HG03064 (cell line): ENCODE data around the gene TSPAN9.

Experiments used
- ATAC-seq: cut with Tn5 transposase; IDR thresholded peaks from one replicate; pipeline ENCODE4 v1.9.1; 2021; ENCODE audit warnings: low read depth; ENCODE audit not compliant: unreplicated experiment

The TSPAN9 gene

DNA sequence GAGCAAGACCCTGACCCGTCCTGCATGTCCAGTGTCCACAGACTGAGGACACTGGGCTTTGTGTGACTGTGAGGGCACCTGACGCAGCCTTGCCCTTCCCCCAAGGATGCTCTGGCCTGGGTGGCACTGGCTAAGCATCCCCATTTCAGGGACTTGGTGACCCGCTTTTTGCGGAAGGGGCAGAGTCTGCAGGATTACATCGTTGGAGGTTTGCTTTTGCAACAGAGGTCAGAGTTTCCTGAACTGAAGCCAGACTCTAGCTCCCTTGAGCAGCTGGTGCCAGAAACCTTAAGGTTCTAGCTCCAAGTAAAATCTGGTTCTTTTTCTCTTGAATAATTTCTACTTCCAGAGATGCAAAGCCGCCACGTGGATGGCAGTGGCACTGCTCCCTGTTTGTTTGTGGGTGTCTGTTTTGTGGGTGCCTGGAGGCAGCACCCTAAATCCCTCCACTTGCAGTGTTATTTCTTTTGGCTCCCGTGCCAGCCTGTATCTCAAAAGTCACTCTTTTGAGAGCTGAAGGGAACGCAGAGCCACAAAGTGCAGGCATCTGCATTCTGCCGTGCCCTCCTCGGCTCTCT is 184.7 kb downstream of the TSPAN9 start:
- ATAC-seq: no peak

DNA sequence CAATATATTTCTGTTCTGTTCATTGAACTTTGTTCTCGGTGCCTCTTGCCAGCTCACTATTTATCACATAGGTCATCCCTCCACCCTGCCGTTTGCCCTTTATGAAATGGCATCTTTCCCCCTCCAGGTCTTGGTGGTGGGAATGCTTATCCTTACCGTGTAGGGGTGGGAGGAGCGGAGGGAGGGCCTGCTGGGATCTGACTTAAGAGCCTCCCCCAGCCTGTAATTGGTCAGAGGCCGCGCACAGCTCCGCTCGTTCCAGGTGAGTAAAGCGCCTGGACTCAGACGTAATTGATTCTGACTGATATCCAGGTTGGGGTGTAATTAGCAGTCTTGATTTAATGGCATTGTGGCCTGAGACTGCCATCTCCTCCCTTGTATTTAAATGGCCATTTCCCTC is 185.3 kb downstream of the TSPAN9 start:
- ATAC-seq: no peak

DNA sequence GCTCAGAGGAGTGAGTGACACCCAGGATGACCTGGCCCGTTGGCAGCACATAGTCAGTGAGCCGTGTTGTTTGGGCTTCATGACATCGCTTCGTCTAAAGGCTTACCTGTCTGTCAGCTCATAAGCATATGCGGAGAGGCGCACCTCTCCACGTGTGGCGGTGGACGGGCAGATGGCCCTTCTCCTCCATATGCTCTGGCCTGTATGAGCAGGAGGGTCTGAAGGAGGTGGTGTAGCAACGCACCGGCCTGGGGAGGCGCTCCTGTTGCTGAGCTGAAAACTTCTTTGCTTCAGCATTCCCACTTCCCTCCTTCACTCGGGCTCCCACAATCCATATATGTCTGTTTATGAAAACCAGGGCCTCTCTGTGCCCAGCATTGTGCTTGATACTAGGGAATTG is 186.1 kb downstream of the TSPAN9 start:
- no peak for ATAC-seq

DNA sequence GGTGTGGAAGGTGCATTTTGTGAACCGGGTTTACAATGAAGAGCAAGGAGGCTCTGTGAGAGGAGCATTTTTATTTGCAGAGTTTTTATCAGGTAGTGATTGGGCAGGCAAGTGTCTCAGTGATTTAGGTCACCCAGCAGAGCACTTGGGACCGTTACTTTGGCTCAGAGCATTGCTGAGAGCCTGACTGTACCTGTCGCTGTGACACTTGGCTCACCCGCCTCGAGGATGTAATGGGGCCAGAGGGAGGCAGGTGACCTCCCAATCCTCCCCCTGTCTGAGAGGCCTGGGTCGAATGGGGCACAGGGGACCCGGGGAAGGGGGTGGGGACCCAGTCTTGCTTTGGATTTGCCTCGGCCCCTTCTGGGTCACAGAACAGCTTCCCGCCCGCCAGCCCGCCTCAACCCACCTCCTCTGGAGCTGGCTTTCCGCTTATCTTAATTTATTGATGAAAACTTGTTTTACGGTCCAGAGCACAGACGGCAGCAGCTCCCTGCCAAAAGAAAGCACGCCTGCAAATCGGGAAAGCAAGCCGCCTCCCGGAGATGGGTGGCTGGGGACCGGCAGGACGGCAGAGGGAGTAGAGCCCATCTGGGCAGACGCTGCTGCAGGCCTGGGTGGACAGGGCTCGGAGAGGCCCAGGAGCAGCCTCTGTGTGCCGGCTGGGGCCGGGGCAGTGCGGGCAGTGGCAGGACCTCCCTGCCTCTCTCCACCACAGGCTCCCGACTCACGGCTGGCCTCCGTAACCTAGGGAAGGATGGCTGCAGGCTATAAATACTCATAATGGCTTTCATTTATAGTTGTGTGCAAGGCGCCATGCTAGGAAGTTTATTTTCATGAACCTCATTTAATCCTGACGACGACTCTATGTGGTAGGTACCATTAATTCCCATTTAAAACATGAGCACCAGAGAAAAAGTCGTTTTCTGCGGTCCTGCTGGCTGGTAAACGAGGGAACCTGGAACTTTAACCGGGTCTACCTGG is 187.1 kb downstream of the TSPAN9 start:
- ATAC-seq: no peak

DNA sequence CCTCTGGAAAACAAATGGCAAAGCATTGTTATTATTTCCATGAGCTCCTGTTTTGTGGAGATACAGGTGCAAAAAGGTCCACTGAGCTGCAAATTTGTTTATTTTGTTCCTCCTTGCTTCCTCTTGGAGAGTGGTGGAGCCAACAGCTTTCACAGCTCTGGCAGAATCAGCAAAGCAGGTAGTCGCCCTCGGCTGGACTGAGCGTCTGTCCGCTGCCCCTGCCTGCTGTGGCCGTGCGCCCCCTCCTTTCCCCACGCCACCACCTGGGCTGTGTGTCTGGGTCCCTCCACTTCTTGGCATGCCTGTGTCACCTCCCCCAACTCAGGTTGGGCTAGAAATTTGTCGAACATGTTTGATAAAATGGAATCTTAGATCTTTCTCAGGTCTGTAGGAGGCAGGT is 188.2 kb downstream of the TSPAN9 start:
- ATAC-seq: no peak

DNA sequence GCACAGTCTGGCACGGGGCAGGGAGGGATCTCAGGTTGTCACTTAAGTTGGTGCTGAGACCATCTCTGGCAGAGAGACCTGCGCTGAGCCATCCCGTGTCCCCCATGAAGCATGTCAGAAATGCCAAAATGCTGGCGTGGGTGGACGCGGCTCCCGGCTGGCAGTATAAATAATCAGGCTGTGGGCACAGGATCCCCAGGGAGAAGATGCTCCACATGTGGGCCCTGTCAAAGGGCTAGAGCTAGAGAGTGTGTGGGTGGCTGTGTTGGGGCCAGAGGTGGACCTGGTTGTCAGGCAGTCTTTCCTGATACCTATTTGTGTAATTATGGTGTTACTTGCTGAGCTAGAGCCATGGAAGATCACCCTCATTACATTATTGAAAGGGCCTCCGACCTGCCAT is 189.5 kb downstream of the TSPAN9 start:
- ATAC-seq: no peak

DNA sequence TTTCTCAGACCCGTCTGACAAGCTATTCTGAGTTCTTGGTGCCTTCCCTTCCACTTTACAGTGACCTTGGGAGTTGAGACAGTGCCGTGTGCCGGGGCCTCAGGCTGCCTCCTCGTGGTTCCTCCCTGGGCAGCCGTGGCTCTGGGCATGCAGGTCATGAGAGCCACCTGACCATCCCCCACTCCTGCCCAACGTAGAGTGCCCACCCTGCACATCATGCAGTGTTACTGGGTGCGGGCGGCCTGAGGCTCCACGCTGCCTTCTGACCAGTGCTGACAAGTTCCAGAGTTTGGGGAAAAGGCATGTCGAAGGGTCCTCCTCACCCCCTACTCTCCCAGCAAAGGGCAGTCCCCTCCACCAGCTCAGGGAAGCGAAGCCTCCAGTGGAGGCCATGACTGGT is 190.5 kb downstream of the TSPAN9 start:
- ATAC-seq: no peak

DNA sequence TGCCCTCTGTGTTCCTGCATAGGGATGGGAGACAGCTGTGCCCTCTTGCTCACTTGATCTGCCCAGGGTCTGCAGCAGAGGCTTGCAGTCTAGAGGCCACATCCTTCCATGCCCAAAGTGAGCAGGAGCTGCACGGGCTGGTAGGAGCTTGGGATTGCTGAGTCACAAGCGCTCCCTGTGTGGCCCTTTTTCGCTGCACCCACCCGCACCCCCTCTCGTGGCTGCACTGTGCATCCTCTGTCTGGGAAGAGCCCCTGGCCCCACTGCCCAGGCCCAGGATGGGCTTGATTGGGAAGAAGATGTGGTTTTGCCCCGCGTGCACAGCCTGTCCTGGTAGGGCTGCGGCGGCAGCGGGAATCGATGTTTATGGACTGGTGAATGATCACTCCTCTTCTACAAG is 192.4 kb downstream of the TSPAN9 start:
- ATAC-seq: no peak

DNA sequence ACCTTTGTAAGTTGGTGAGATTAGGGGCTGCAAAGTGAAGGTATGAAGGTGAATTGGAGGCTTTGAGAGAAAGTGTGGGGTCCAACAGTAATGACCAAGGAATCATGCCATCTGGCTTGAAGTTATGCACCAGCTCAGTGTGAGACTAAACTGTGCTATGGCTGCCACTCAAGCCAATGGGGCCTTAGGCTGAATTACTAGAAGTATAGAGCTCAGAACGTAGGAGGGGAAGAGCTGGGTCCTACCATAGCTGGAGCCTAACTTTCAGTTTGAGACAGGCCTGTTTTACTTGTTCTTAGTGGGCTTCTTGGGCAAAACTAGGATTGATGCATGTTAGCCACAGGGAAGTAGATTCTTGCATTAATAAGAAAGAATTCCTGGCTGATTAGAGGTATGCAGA is 194.0 kb downstream of the TSPAN9 start:
- no peak for ATAC-seq

DNA sequence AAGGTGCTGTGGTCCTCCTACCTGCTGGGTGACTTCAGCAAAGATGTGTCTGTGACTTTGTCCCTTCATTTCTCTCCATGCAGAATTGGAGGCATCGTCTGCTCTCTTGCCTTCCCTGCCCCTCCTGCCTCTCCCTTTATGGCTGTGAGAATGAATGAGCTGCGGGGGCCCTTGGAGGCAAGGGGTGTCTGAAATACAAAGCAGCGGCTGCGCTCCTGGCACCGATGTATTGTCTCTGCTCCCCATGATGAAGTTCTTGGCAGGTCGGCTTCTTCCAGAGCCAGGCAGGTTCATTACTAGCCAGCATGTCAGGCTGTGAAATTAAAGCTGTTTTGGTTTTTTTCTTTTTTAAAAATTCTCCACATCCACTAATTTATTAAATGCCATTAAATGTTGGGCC is 194.5 kb downstream of the TSPAN9 start:
- ATAC-seq: no peak

DNA sequence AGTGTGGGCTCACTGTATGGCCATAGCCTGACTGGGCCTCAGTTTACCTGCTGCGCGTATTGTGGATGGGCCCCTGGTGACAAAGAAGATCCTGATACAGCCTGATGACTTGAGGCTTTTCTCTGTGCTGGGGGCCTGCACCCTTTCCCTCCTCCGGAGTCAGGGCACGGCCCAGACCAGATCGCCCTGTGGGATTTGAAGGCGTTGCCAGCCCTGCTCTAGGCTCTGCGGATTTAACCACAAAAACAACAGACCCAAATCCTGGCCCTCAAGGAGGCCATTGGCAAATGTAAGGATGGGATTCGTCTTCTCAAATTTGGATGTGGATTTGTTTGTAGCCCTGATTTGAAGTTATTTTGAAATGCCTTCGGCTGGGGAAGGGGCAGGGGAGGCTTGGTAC is 195.8 kb downstream of the TSPAN9 start:
- ATAC-seq: no peak

DNA sequence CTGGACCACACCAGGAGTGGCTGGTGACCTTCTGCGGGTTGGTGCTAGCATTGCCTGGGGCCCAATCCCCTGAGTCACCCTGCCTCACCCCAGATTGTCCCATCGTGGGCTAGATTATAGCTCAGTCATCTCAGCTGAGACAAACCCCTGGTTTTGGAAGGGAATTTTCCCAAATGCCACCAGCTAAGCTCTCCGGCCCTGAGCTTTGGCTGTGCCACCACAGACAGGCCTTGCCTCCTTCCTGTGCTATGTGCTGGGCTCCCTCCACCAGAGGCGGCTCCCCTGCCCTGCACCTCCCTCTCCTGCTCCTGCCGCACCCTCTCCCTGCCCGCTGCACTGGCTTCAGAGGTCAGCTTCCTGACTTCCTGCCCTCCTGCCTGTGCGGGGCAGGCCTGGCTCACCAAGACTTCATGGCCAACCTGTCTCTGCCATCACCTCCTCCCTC is 196.3 kb downstream of the TSPAN9 start:
- ATAC-seq: no peak

DNA sequence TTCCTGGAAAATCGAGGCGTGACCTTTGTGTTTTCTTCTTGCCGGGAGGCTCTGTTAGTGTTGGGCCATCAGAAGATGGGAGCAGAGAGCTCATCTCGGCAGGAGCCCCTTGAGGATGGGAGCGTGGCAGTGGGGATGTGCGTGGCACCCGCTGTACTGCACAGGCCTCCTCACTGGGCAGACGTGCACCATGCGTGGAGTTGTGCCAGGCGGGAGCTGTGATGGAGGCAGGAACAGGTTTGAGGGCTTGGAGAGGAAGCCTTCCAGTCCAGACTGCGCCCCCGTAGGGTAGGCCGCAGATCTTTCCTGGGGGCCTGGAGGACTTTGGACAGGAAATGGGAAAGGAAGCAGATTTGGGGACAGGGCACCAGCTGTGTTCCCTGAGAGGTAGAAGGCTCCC is 197.5 kb downstream of the TSPAN9 start:
- ATAC-seq: no peak

DNA sequence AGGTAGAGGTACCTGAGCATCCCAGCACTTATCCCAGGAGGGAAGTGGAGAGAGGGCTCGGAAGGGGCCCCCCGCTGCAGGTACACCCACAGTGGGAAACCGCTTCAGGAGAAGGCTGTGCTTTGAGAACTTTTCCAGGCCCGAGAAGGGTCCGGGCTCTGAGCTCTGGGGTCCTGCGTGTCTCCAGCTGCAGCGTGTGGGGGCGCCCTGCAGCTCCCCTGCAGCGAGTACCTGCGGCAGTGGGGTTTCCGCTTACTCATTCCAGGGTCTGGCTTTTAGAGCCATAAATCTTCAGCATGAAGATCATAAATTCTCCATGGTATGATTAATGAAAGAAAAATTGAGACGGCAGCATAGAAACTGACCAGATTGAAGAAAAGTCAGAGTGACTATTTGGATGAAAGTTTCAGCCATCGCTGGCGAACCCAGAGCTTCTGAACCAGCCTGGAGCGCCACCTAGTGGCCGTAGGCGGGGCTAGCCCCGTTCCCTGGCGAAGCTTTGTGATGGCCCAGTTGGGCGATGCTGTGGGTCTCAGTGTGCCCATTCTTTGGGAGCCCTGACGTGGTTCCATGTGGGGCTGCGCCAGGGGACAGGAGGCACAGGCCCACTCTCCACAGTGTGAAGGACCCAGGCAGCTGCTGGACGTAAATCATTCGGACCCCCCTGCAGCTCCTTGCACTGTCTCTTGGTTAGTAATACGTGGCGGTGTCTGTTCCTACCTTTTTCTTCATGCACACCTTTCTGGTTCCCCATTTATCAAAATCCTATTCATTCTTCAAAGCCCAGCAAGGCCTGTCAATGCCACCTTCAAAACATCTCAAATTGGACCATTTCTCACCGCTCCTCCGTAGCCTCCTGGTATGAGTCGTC is 198.2 kb downstream of the TSPAN9 start:
- no peak for ATAC-seq

DNA sequence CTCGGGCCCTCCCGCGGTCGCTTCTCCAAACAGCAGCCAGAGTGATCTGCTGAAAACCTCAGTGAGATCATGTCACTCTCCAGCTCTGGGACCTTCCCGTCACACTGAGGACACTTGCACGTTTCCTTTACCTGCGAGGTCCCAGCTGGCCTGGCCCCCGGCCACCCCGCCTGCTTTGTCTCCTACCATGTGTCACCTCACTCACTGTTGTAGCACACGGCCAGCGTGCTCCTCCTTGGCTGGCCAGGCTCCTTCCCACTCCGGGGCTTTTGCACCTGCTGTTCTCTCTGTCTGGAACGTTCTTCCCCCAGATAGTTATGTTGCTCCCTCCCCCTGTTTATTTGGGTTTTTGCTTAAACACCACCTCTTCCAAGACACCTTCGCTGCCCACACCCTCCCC is 199.0 kb downstream of the TSPAN9 start:
- ATAC-seq: no peak

DNA sequence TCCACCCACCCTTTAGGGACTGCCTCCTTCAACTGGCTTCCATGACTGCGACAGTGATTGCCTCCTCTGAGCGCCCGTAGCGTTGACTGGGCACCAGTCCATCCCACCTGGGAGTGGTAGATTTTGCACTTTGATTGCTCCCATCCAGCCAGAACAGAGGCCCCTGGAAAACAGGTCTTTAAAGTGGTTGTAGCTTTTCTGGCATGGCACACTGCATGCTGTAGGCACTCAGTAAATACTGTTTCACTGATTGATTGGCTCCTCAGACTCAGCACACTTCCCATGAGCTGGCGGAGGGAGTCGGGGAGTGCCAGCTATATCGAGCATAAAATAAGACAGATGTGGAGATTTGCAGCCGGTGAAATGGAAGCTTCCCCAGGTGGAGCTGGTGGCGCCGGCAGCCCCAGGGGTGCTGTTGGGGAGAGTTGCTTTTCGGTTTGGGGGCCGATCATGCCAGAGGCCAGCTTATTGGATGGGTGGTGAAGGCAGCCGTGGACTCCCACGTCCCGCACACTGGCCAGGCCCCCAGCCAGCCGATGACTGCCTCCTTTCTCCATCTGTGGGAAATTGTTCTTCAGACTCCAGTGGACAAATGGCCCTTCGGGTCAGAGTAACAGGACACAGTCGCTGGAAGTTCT is 200.2 kb downstream of the TSPAN9 start:
- ATAC-seq: no peak

DNA sequence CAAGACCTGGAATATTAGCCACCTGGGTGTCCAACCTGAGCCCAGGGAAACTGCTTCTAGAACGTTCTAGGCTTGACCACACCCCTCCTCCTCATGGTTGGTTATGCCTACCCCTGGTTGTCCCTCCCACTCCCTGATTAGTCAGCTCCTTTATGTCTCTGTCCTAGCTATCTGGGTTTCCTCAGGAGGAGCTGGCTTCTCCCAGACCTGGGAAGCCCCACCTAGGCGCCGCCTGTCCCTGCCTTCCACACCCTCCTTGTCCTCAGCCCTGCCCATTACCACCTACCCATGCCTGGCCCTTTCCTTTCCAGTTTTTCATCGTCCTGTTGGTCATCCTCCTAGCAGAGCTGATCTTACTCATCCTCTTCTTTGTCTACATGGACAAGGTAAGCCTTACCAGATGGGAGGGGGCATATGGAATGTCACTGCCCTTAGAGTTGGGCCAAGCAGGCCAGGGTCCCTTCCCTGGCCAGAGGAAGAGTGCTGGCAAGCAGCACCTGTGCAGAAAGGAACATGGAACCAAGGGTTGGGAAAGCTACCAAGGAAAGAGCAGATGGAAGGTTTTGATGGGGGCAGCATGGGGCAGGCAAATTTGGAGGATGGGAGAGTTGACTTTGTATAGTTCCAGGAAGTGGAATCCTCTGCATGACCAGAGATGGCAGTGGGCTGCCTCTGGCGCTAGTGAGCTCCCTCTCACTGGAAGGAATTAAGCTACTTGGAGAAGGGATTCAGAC is 201.7 kb downstream of the TSPAN9 start:
- ATAC-seq: no peak

DNA sequence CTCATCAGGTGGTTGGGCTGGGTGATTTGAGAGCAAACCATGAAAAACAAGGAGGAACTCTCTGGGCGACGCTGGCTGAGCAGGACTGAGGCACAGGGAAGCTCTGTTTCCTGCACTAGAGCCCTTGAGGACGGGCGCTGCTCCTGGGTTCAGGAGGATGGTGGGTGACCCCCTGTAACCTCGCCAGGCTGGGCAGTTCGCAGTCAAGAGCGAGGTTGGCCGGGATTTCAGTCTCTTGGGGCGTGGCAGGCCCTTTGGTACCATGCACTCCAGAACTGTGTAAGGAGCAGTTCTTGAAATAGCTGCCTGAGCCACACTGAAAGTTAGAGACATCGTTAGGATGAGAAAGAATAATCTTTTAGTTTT is 202.2 kb downstream of the TSPAN9 start:
- no peak for ATAC-seq

DNA sequence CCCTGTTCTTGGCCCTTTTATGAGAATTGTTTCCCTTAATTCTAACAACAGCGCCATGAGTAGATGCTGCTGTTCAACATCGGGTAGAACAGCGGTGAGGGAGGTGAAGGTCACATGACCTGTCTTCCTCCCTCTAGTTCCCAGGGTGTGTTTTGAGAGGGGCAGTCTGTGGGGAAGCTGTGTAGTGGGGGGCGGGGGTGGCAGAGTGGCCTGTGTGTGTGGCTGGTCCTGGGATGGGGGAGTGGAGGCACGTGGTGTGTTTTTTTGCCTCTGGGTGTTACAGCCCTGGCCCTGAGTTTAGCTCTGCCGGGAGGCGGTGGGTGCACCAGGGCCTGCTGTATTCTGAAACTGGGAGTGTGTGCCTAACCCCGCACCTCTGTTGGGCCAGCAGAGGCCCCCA is 202.7 kb downstream of the TSPAN9 start:
- no peak for ATAC-seq

DNA sequence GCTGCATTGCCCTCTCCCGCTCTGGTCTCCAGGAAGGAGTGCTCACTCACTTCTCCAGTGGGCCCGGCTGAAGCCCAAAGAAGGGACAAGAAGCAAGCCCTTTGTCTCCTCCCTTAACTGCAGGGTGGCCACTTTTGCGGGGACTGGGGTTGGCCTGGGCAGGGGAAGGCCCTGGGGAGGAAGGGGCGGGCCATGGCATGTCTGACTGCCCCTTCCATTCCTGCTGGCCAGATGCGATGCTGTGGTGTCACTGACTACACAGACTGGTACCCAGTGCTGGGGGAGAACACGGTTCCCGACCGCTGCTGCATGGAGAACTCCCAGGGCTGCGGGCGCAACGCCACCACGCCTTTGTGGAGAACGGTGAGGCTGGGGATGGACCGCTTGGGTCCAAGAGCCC is 203.8 kb downstream of the TSPAN9 start:
- ATAC-seq: no peak
